Measurements from ENCODE around the gene PRKAG2.
"Not testable (repeated sequence)": the region's sequence is repeated elsewhere in the genome, so short reads cannot be mapped to it uniquely, and the experiment has no call there.

The PRKAG2 gene

GRCh38 chr7:151801782-151802468 is 75.0 kb downstream of the PRKAG2 start:
- in situ Hi-C loops (cut with HindIII; ENCODE audit: low pct_ligation_motif_present, low pct_unique_long_range_greater_than_20kb, low sequenced_read_pairs) = no loop called here
- no peak for DNase-seq

GRCh38 chr7:151801291-151801690 is 75.6 kb downstream of the PRKAG2 start:
- in situ Hi-C loops (cut with HindIII; ENCODE audit: low pct_ligation_motif_present, low pct_unique_long_range_greater_than_20kb, low sequenced_read_pairs) = no loop called here
- no peak for DNase-seq

GRCh38 chr7:151800861-151801260 is 76.1 kb downstream of the PRKAG2 start:
- in situ Hi-C loops (cut with HindIII; ENCODE audit: low pct_ligation_motif_present, low pct_unique_long_range_greater_than_20kb, low sequenced_read_pairs) = no loop called here
- DNase-seq = no peak

GRCh38 chr7:151800391-151800790 is 76.5 kb downstream of the PRKAG2 start:
- in situ Hi-C loops (cut with HindIII; ENCODE audit: low pct_ligation_motif_present, low pct_unique_long_range_greater_than_20kb, low sequenced_read_pairs) = no loop called here
- no peak for DNase-seq

GRCh38 chr7:151799506-151799905 is 77.4 kb downstream of the PRKAG2 start:
- in situ Hi-C loops (cut with HindIII; ENCODE audit: low pct_ligation_motif_present, low pct_unique_long_range_greater_than_20kb, low sequenced_read_pairs) = no loop called here
- DNase-seq = no peak

- in situ Hi-C loops (cut with HindIII; ENCODE audit: low pct_ligation_motif_present, low pct_unique_long_range_greater_than_20kb, low sequenced_read_pairs) = no loop called here
- DNase-seq = no peak
Measured at GRCh38 chr7:151798851-151799448, 78.0 kb downstream of the PRKAG2 start.

- in situ Hi-C loops (cut with HindIII; ENCODE audit: low pct_ligation_motif_present, low pct_unique_long_range_greater_than_20kb, low sequenced_read_pairs) = not testable (repeated sequence)
Measured at GRCh38 chr7:151797667-151798307, 79.1 kb downstream of the PRKAG2 start.

GRCh38 chr7:151796871-151797537 is 79.9 kb downstream of the PRKAG2 start:
- in situ Hi-C loops (cut with HindIII; ENCODE audit: low pct_ligation_motif_present, low pct_unique_long_range_greater_than_20kb, low sequenced_read_pairs) = no loop called here
- DNase-seq = no peak

More at GRCh38 chr7:151797667-151798307, 79.1 kb downstream of the PRKAG2 start:
- not testable (repeated sequence) for DNase-seq

GRCh38 chr7:151796091-151796870 is 80.6 kb downstream of the PRKAG2 start:
- DNase-seq = no peak
- in situ Hi-C loops (cut with HindIII; ENCODE audit: low pct_ligation_motif_present, low pct_unique_long_range_greater_than_20kb, low sequenced_read_pairs) = no loop called here

GRCh38 chr7:151795168-151795811 is 81.6 kb downstream of the PRKAG2 start:
- in situ Hi-C loops (cut with HindIII; ENCODE audit: low pct_ligation_motif_present, low pct_unique_long_range_greater_than_20kb, low sequenced_read_pairs) = no loop called here
- DNase-seq = no peak

- in situ Hi-C loops (cut with HindIII; ENCODE audit: low pct_ligation_motif_present, low pct_unique_long_range_greater_than_20kb, low sequenced_read_pairs) = no loop called here
- DNase-seq = no peak
Measured at GRCh38 chr7:151794508-151795167, 82.3 kb downstream of the PRKAG2 start.

GRCh38 chr7:151793991-151794507 is 82.9 kb downstream of the PRKAG2 start:
- in situ Hi-C loops (cut with HindIII; ENCODE audit: low pct_ligation_motif_present, low pct_unique_long_range_greater_than_20kb, low sequenced_read_pairs) = no loop called here
- DNase-seq = no peak

- no peak for DNase-seq
- in situ Hi-C loops (cut with HindIII; ENCODE audit: low pct_ligation_motif_present, low pct_unique_long_range_greater_than_20kb, low sequenced_read_pairs) = no loop called here
Measured at GRCh38 chr7:151793531-151793951, 83.4 kb downstream of the PRKAG2 start.

- no peak for DNase-seq
- in situ Hi-C loops (cut with HindIII; ENCODE audit: low pct_ligation_motif_present, low pct_unique_long_range_greater_than_20kb, low sequenced_read_pairs) = no loop called here
Measured at GRCh38 chr7:151792636-151793035, 84.3 kb downstream of the PRKAG2 start.

- in situ Hi-C loops (cut with HindIII; ENCODE audit: low pct_ligation_motif_present, low pct_unique_long_range_greater_than_20kb, low sequenced_read_pairs) = no loop called here
- no peak for DNase-seq
Measured at GRCh38 chr7:151792086-151792485, 84.8 kb downstream of the PRKAG2 start.

- no peak for DNase-seq
- in situ Hi-C loops (cut with HindIII; ENCODE audit: low pct_ligation_motif_present, low pct_unique_long_range_greater_than_20kb, low sequenced_read_pairs) = no loop called here
Measured at GRCh38 chr7:151790830-151791620, 85.9 kb downstream of the PRKAG2 start.
